SU-DHL-6 (cell line): ENCODE results near the gene NAPA.

Experiments used
- CTCF ChIP-seq: fragments of 200-600 bp; sonication (generic); IDR thresholded peaks from one replicate; pipeline ENCODE4 v1.5.1; 2017; ENCODE audit warnings: antibody characterized with exemption, mild to moderate bottlenecking, low read length, moderate library complexity; ENCODE audit not compliant: insufficient read depth, poor library complexity, severe bottlenecking
- EZH2phosphoT487 ChIP-seq: fragments of 200-600 bp; sonication (generic), shearing (Covaris generic); conservative IDR thresholded peaks from 2 replicates; pipeline ENCODE4 v1.6.1; 2018; ENCODE audit warnings: mild to moderate bottlenecking, antibody characterized with exemption, low read length, moderate library complexity, mixed read lengths

GRCh38 chr19:47458672-47459071, 56.2 kb downstream of the NAPA start:
- no peak for TF ChIP-seq CTCF
- TF ChIP-seq EZH2phosphoT487, result no peak
